IMR-90 (cell line): Measurements from ENCODE around the gene CAMKMT. TPM values are rescaled to one million over a fixed set of nuclear protein-coding genes. Genes with fewer than 3 reads are reported as not detected.

Experiments
- ATAC-seq: fragments of 200-7000 bp; cut with Tn5 transposase; 2 replicates; pipeline ENCODE4 v1.9.1; 2020; ENCODE audit warnings: low read depth, mild to moderate bottlenecking, moderate library complexity
- BruUV-seq: library from RNA; stranded (reverse); fragments of 400-500 nt; replicated peaks from 2 replicates; lab custom pipeline; 2021; lab: Mats Ljungman, UMichigan
- CTCF ChIA-PET: fragments of 300-600 bp; formaldehyde crosslinking; extraction: SDS; loops from one replicate; lab custom pipeline; 2021; ENCODE audit warnings: antibody characterized with exemption; lab: Yijun Ruan, JAX
- POLR2A ChIA-PET: fragments of 300-600 bp; sonication (Branson Sonifier 250); formaldehyde crosslinking; loops from one replicate; lab custom pipeline; 2022; ENCODE audit warnings: antibody characterized with exemption; ENCODE audit not compliant: unreplicated experiment; lab: Charles Lee
- DNase-seq: peaks from one replicate; pipeline ENCODE4 v3.0.0; 2013
- H2AFZ ChIP-seq: replicated peaks from 2 replicates; pipeline ENCODE3; 2013; ENCODE audit warnings: low read length, mild to moderate bottlenecking; ENCODE audit not compliant: poor library complexity
- H2AK5ac ChIP-seq: 2 replicates; pipeline ENCODE4 v1.6.1; 2013; ENCODE audit warnings: low read depth, low read length, inconsistent platforms
- H2AK9ac ChIP-seq: replicated peaks from 2 replicates; pipeline ENCODE3; 2013; ENCODE audit warnings: mild to moderate bottlenecking, low read depth, low read length, moderate library complexity; ENCODE audit not compliant: poor library complexity
- H2BK120ac ChIP-seq: 2 replicates; pipeline ENCODE4 v1.6.1; 2013; ENCODE audit warnings: low read depth, low read length, inconsistent platforms
- H2BK15ac ChIP-seq: 3 replicates; pipeline ENCODE4 v1.6.1; 2013; ENCODE audit warnings: low read depth, low read length, inconsistent platforms
- H2BK20ac ChIP-seq: 2 replicates; pipeline ENCODE4 v1.6.1; 2013; ENCODE audit warnings: low read depth, mild to moderate bottlenecking, inconsistent platforms, low read length, moderate library complexity
- H2BK5ac ChIP-seq: 2 replicates; pipeline ENCODE4 v1.6.1; 2013; ENCODE audit warnings: mild to moderate bottlenecking, low read depth, low read length, inconsistent platforms; ENCODE audit not compliant: poor library complexity, severe bottlenecking
- H3K14ac ChIP-seq: replicated peaks from 2 replicates; pipeline ENCODE4 v1.6.1; 2013; ENCODE audit warnings: low read depth, low read length, inconsistent platforms
- H3K18ac ChIP-seq: 2 replicates; pipeline ENCODE4 v1.6.1; 2013; ENCODE audit warnings: low read depth, low read length, control low read depth
- H3K23ac ChIP-seq: 2 replicates; pipeline ENCODE4 v1.6.1; 2013; ENCODE audit warnings: low read depth, low read length, inconsistent platforms
- H3K27ac ChIP-seq: 2 replicates; pipeline ENCODE4 v1.5.1; 2013; ENCODE audit warnings: mild to moderate bottlenecking, control low read depth, low read length; ENCODE audit not compliant: insufficient read depth
- H3K27me3 ChIP-seq: 2 replicates; pipeline ENCODE4 v1.6.1; 2013; ENCODE audit warnings: low read length; ENCODE audit not compliant: control insufficient read depth, insufficient read depth
- H3K36me3 ChIP-seq: 2 replicates; pipeline ENCODE4 v1.6.1; 2013; ENCODE audit warnings: low read length, mixed read lengths; ENCODE audit not compliant: control insufficient read depth, insufficient read depth
- H3K4ac ChIP-seq: 2 replicates; pipeline ENCODE4 v1.6.1; 2013; ENCODE audit warnings: low read depth, low read length, inconsistent platforms
- H3K4me1 ChIP-seq: 2 replicates; pipeline ENCODE4 v1.6.1; 2013; ENCODE audit warnings: low read length, mixed read lengths; ENCODE audit not compliant: control insufficient read depth, insufficient read depth
- H3K4me2 ChIP-seq: 2 replicates; pipeline ENCODE4 v1.6.1; 2013; ENCODE audit warnings: low read depth, mild to moderate bottlenecking, control low read depth, low read length, moderate library complexity
- H3K4me3 ChIP-seq: 2 replicates; pipeline ENCODE4 v1.5.1; 2013; ENCODE audit warnings: low read depth, mild to moderate bottlenecking, control low read depth, low read length, moderate library complexity; ENCODE audit not compliant: insufficient read depth
- H3K56ac ChIP-seq: 2 replicates; pipeline ENCODE4 v1.6.1; 2013; ENCODE audit warnings: low read length, inconsistent platforms; ENCODE audit not compliant: insufficient read depth; ENCODE audit errors: extremely low read depth
- H3K79me1 ChIP-seq, 2 experiments: 2 replicates each; pipeline ENCODE4 v1.6.1; 2013; ENCODE audit warnings: low read length in 2 of 2, inconsistent platforms in 1 of 2, low read depth in 1 of 2
- H3K9ac ChIP-seq: 2 replicates; pipeline ENCODE4 v1.6.1; 2013; ENCODE audit warnings: low read depth, low read length, control low read depth
- H3K9me1 ChIP-seq: 2 replicates; pipeline ENCODE4 v1.6.1; 2013; ENCODE audit warnings: low read length, inconsistent platforms; ENCODE audit not compliant: insufficient read depth
- H3K9me3 ChIP-seq: 2 replicates; pipeline ENCODE4 v1.6.1; 2013; ENCODE audit warnings: low read length; ENCODE audit not compliant: control insufficient read depth, insufficient read depth
- H4K20me1 ChIP-seq: 2 replicates; pipeline ENCODE4 v1.6.1; 2013; ENCODE audit warnings: low read length, inconsistent platforms; ENCODE audit not compliant: insufficient read depth
- H4K5ac ChIP-seq: 2 replicates; pipeline ENCODE4 v1.6.1; 2013; ENCODE audit warnings: mild to moderate bottlenecking, low read depth, low read length, control low read depth
- H4K8ac ChIP-seq, 2 experiments: 2 replicates each; pipeline ENCODE4 v1.6.1; 2013; ENCODE audit warnings: low read depth in 2 of 2, low read length in 2 of 2, control low read depth in 1 of 2, inconsistent platforms in 1 of 2
- H4K91ac ChIP-seq: 2 replicates; pipeline ENCODE4 v1.6.1; 2013; ENCODE audit warnings: low read depth, low read length, inconsistent platforms; ENCODE audit not compliant: insufficient read depth
- CEBPB ChIP-seq: IDR thresholded peaks from 2 replicates; pipeline ENCODE4 v1.6.1; 2012; ENCODE audit warnings: low read depth, low read length, improper control_type of control experiment
- CHD1 ChIP-seq: IDR thresholded peaks from 2 replicates; pipeline ENCODE4 v1.6.1; 2012; ENCODE audit warnings: low read depth, low read length, improper control_type of control experiment
- CTCF ChIP-seq: conservative IDR thresholded peaks from 2 replicates; pipeline ENCODE4 v1.5.1; 2012; ENCODE audit warnings: mild to moderate bottlenecking, low read depth, low read length, improper control_type of control experiment
- MXI1 ChIP-seq: IDR thresholded peaks from 2 replicates; pipeline ENCODE4 v1.6.1; 2012; ENCODE audit warnings: low read depth, mild to moderate bottlenecking, low read length, moderate library complexity, borderline replicate concordance
- NFE2L2 ChIP-seq: fragments of 150-350 bp; IDR thresholded peaks from 2 replicates; pipeline ENCODE4 v1.6.1; 2016; ENCODE audit warnings: low read depth, mild to moderate bottlenecking, low read length
- POLR2A ChIP-seq: IDR thresholded peaks from 2 replicates; pipeline ENCODE4 v1.6.1; 2012; ENCODE audit warnings: mild to moderate bottlenecking, low read depth, low read length
- RCOR1 ChIP-seq: IDR thresholded peaks from 2 replicates; pipeline ENCODE4 v1.6.1; 2012; ENCODE audit warnings: mild to moderate bottlenecking, low read length, improper control_type of control experiment; ENCODE audit not compliant: insufficient replicate concordance
- SMC3 ChIP-seq: fragments of 150-350 bp; IDR thresholded peaks from 2 replicates; pipeline ENCODE4 v1.6.1; 2016; ENCODE audit warnings: low read depth, mild to moderate bottlenecking, antibody characterized with exemption, low read length, moderate library complexity
- WGBS, 2 experiments: methylation state at CpG; one replicate each; pipeline versions ENCODE4 v1.1.5 to v1.1.7; 2013; ENCODE audit warnings: missing lambda C conversion rate in 2 of 2; ENCODE audit not compliant: insufficient read length in 1 of 2; ENCODE audit errors: extremely low coverage in 2 of 2; 5-methylcytosine and 5-hydroxymethylcytosine counted together
- dilution Hi-C: fragments of 300-500 bp; cut with HindIII; formaldehyde crosslinking; loops from one replicate; pipeline ENCODE4 v1.14.3; 2018; ENCODE audit warnings: low sequenced_read_pairs; ENCODE audit not compliant: unreplicated experiment
- in situ Hi-C: fragments of 300-500 bp; cut with MboI; formaldehyde crosslinking; loops from 3 replicates; pipeline ENCODE4 v1.14.3; 2019; ENCODE audit warnings: low sequenced_read_pairs, inconsistent platforms, mixed read lengths
- intact Hi-C: fragments of 100-400 bp; cut with micrococcal nuclease; formaldehyde crosslinking; loops from 2 replicates; pipeline ENCODE4 v1.10.0; 2022
- polyA plus RNA-seq, 3 experiments: library from polyadenylated mRNA; depleted of rRNA; stranded (reverse); fragments of >200 nt; gene quantifications; 2 replicates each; pipeline ENCODE4 v1.2.3, GENCODE V29; 2012; ENCODE audit warnings: low replicate concordance in 1 of 3
- total RNA-seq: library from RNA; depleted of rRNA; stranded (reverse); fragments of >200 nt; gene quantifications from 2 replicates; pipeline ENCODE4 v1.2.3, GENCODE V29; 2012
- TF ChIP-seq, protein P1 (sequence below): fragments of 150-350 bp; IDR thresholded peaks from 2 replicates; pipeline ENCODE4 v1.6.1; 2017; ENCODE audit warnings: mild to moderate bottlenecking, antibody characterized with exemption, low read length, low read depth

The CAMKMT gene
- total and polyA plus RNA-seq, 2 of the 4 experiments (the other 2 are of a cell fraction) = 4.4 to 6.8 TPM

GRCh38 chr2:44742057-44742456 lies 380.3 kb downstream of the CAMKMT start:
- H4K91ac ChIP-seq = no peak overlapping the region
- no peak overlapping the region for H3K27ac ChIP-seq
- no peaks in the 10 kb centered on the region for H3K4me1 ChIP-seq
- no peak overlapping the region for H2BK120ac ChIP-seq
- ChIA-PET CTCF (no interaction called here), POLR2A (no interaction called here)
- BruUV-seq = no TSS peak
- no peak overlapping the region for H3K9ac ChIP-seq
- ATAC-seq (no peak), DNase-seq (no peak)
- TF ChIP-seq CHD1 (no peak), POLR2A (no peak), MXI1 (no peak), RCOR1 (no peak), CTCF (no peak), NFE2L2 (no peak), CEBPB (no peak), SMC3 (no peak)
- TF ChIP-seq, protein P1, sequence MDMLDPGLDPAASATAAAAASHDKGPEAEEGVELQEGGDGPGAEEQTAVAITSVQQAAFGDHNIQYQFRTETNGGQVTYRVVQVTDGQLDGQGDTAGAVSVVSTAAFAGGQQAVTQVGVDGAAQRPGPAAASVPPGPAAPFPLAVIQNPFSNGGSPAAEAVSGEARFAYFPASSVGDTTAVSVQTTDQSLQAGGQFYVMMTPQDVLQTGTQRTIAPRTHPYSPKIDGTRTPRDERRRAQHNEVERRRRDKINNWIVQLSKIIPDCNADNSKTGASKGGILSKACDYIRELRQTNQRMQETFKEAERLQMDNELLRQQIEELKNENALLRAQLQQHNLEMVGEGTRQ = no peak
- H3K9me1 ChIP-seq = no peaks in the 10 kb centered on the region
- no peaks in the 10 kb centered on the region for H4K20me1 ChIP-seq
- no peak overlapping the region for H2BK20ac ChIP-seq
- no peak overlapping the region for H2AK5ac ChIP-seq
- 80% methylated on average over 1 of the region's 3 CpGs; no CpG with 5 or more reads in 1 of the 2 experiments for WGBS, 2 experiments
- dilution Hi-C loops (no loop called here), intact Hi-C loops (no loop called here), in situ Hi-C loops (no loop called here)
- no peak overlapping the region for H3K4me2 ChIP-seq
- no peak overlapping the region for H3K4ac ChIP-seq
- no peak overlapping the region for H3K56ac ChIP-seq
- H4K8ac ChIP-seq = no peak overlapping the region
- H3K14ac ChIP-seq = no peak overlapping the region
- no peak overlapping the region for H3K4me3 ChIP-seq
- no peak overlapping the region for H2AFZ ChIP-seq
- no peak overlapping the region for H3K23ac ChIP-seq
- peaks cover 2% of the 10 kb centered on the region; the same call in 1 of the 2 replicates for H3K27me3 ChIP-seq
- H3K36me3 ChIP-seq = no peaks in the 10 kb centered on the region
- H2BK5ac ChIP-seq = no peak overlapping the region
- H2BK15ac ChIP-seq = no peak overlapping the region
- H3K18ac ChIP-seq = no peak overlapping the region
- H2AK9ac ChIP-seq = no peak overlapping the region
- H3K79me1 ChIP-seq = no peaks in the 10 kb centered on the region
- no peak overlapping the region for H4K5ac ChIP-seq
- H3K9me3 ChIP-seq = 0 out of 2 replicates have a peak, but pooled peaks cover under 1% of the 10 kb centered on the region
